K562 (cell line): ENCODE data around the gene NUP43. TPM values are rescaled to one million over a fixed set of nuclear protein-coding genes. Genes with fewer than 3 reads are reported as not detected.

Experiments used
- ATAC-seq: fragments of 200-7000 bp; cut with Tn5 transposase; 3 replicates; pipeline ENCODE4 v1.9.1; 2020; ENCODE audit warnings: moderate library complexity
- BruUV-seq: library from RNA; stranded (reverse); fragments of 400-500 nt; replicated peaks from 2 replicates; lab custom pipeline; 2021; lab: Mats Ljungman, UMichigan
- CTCF ChIA-PET: fragments of 300-600 bp; formaldehyde crosslinking; extraction: SDS; loops from one replicate; lab custom pipeline; 2021; ENCODE audit warnings: low intra/inter-chr PET ratio; lab: Yijun Ruan, JAX
- POLR2A ChIA-PET: fragments of 300-600, 350-650 bp; sonication (Branson Sonifier 250); formaldehyde crosslinking; extraction: SDS; loops from one replicate; lab custom pipeline; 2021; ENCODE audit warnings: antibody characterized with exemption, inconsistent platforms; lab: Yijun Ruan, JAX
- DNase-seq, 4 experiments: peaks; one replicate each; pipeline versions ENCODE4 v3.0.0 to v3.0.0-alpha.2; 2011 to 2018; ENCODE audit warnings: low spot score in 3 of 4, mixed read lengths in 3 of 4; ENCODE audit errors: extremely low read depth in 1 of 4
- FAIRE-seq: peaks from 2 replicates; lab custom pipeline; 2011; peaks lifted over from hg19 to GRCh38; lab: Jason Lieb, UNC
- H2AFZ ChIP-seq: 2 replicates; pipeline ENCODE4 v1.6.0; 2011; ENCODE audit warnings: low read depth, low read length, control low read depth, inconsistent platforms
- H3K27ac ChIP-seq: fragments of 200-600 bp; 3 replicates; pipeline ENCODE4 v1.8.0; 2011; ENCODE audit warnings: low read depth, mild to moderate bottlenecking, control low read depth, inconsistent platforms, low read length, moderate library complexity, mixed read lengths; ENCODE audit errors: extremely low read depth
- H3K27me3 ChIP-seq, 2 experiments: fragments of 300-600 bp in 1 of 2; 2 replicates in 1 of 2; 3 replicates in 1 of 2; pipeline versions ENCODE4 v1.6.0 to v1.8.0; 2011; ENCODE audit warnings: inconsistent platforms in 2 of 2, low read length in 2 of 2, mild to moderate bottlenecking in 1 of 2, mixed read lengths in 1 of 2, moderate library complexity in 1 of 2; ENCODE audit not compliant: control insufficient read depth in 2 of 2, insufficient read depth in 2 of 2
- H3K36me3 ChIP-seq: fragments of 300-600 bp; 3 replicates; pipeline ENCODE4 v1.8.0; 2011; ENCODE audit warnings: mild to moderate bottlenecking, low read length, inconsistent platforms; ENCODE audit not compliant: control insufficient read depth, insufficient read depth
- H3K4me1 ChIP-seq, 2 experiments: fragments of 200-600 bp in 1 of 2; replicated peaks in 1 of 2; 2 replicates in 1 of 2; 3 replicates in 1 of 2; pipeline versions ENCODE4 v1.5.1 to v1.8.0; 2011; ENCODE audit warnings: inconsistent platforms in 2 of 2, low read length in 2 of 2, mild to moderate bottlenecking in 1 of 2, mixed read lengths in 1 of 2, moderate library complexity in 1 of 2; ENCODE audit not compliant: control insufficient read depth in 2 of 2, insufficient read depth in 2 of 2
- H3K4me2 ChIP-seq: 2 replicates; pipeline ENCODE4 v1.6.1; 2011; ENCODE audit warnings: low read length, control low read depth, inconsistent platforms, mixed read lengths; ENCODE audit not compliant: insufficient read depth
- H3K4me3 ChIP-seq: fragments of 200-600 bp; sonication (generic), shearing (Covaris generic); 2 replicates; pipeline ENCODE4 v1.5.1; 2016; ENCODE audit warnings: control low read depth, inconsistent platforms
- H3K79me2 ChIP-seq: fragments of 200-600 bp; 3 replicates; pipeline ENCODE4 v1.8.0; 2011; ENCODE audit warnings: low read length, inconsistent platforms; ENCODE audit not compliant: control insufficient read depth, insufficient read depth
- H3K9ac ChIP-seq, 2 experiments: 2 replicates each; pipeline versions ENCODE4 v1.6.0 to v1.6.1; 2011; ENCODE audit warnings: low read depth in 2 of 2, low read length in 2 of 2, control low read depth in 1 of 2, inconsistent platforms in 1 of 2, mild to moderate bottlenecking in 1 of 2, mixed read lengths in 1 of 2; ENCODE audit not compliant: insufficient read depth in 1 of 2
- H3K9me1 ChIP-seq: one replicate; pipeline ENCODE4 v1.6.0; 2011; ENCODE audit warnings: inconsistent platforms, mild to moderate bottlenecking, low read length, moderate library complexity; ENCODE audit not compliant: control insufficient read depth, insufficient read depth
- H3K9me3 ChIP-seq: replicated peaks from 2 replicates; pipeline ENCODE4 v1.5.1; 2011; ENCODE audit warnings: low read depth, low read length, inconsistent platforms; ENCODE audit not compliant: control insufficient read depth, insufficient read depth
- H4K20me1 ChIP-seq: replicated peaks from 2 replicates; pipeline ENCODE4 v1.6.1; 2011; ENCODE audit warnings: low read length, inconsistent platforms, mixed read lengths; ENCODE audit not compliant: control insufficient read depth, insufficient read depth
- CBX3 ChIP-seq, 2 experiments: IDR thresholded peaks; 1 replicate in 1 of 2; 2 replicates in 1 of 2; pipeline ENCODE4 v1.6.1; 2012; ENCODE audit warnings: inconsistent platforms in 2 of 2, low read length in 2 of 2, borderline replicate concordance in 1 of 2, control low read depth in 1 of 2
- CEBPB ChIP-seq: fragments of 450-650 bp; IDR thresholded peaks from 2 replicates; pipeline ENCODE4 v1.6.1; 2016; ENCODE audit warnings: missing genetic modification characterization, missing compliant biosample characterization
- HNRNPUL1 ChIP-seq: fragments of 200-400 bp; formaldehyde crosslinking; IDR thresholded peaks from 2 replicates; pipeline ENCODE4 v1.6.1; 2017; ENCODE audit warnings: low read length
- KAT2B ChIP-seq: IDR thresholded peaks from one replicate; pipeline ENCODE4 v1.6.1; 2012; ENCODE audit warnings: low read depth, mild to moderate bottlenecking, control low read depth, inconsistent platforms, low read length, moderate library complexity
- KLF6 ChIP-seq: fragments of 250-450 bp; sonication (Bioruptor Pico); IDR thresholded peaks from 2 replicates; pipeline ENCODE4 v1.4.0; 2020; ENCODE audit warnings: mild to moderate bottlenecking, moderate library complexity, borderline replicate concordance
- SREBF2 ChIP-seq: sonication (generic); formaldehyde crosslinking; IDR thresholded peaks from 2 replicates; pipeline ENCODE4 v1.4.0; 2020; ENCODE audit warnings: mild to moderate bottlenecking, missing genetic modification reagents
- TSC22D4 ChIP-seq: fragments of 450-650 bp; IDR thresholded peaks from 2 replicates; pipeline ENCODE4 v1.6.1; 2016; ENCODE audit warnings: missing genetic modification characterization, missing biosample characterization, control low read depth
- ZNF668 ChIP-seq: fragments of 250-450 bp; sonication (Bioruptor Pico); IDR thresholded peaks from 2 replicates; pipeline ENCODE4 v1.8.0; 2022; ENCODE audit warnings: mild to moderate bottlenecking, inconsistent platforms
- ZNF79 ChIP-seq: fragments of 250-450 bp; sonication (Bioruptor Pico); IDR thresholded peaks from 2 replicates; pipeline ENCODE4 v1.4.0; 2020; ENCODE audit warnings: low read depth, mild to moderate bottlenecking, moderate library complexity
- WGBS: fragments of 100-300 bp; shearing (Covaris generic); methylation state at CpG from one replicate; pipeline ENCODE4 v1.1.6; 2016; ENCODE audit warnings: low coverage, mixed read lengths; ENCODE audit not compliant: insufficient coverage; ENCODE audit errors: missing lambda C conversion rate; 5-methylcytosine and 5-hydroxymethylcytosine counted together
- in situ Hi-C: fragments of 300-500 bp; cut with MboI; formaldehyde crosslinking; loops from 4 replicates; pipeline ENCODE4 v1.15.0; 2018; ENCODE audit warnings: inconsistent platforms, mixed read lengths
- intact Hi-C: fragments of 100-400 bp; cut with micrococcal nuclease; formaldehyde crosslinking; loops from 2 replicates; pipeline ENCODE4 v1.14.2; 2022
- polyA plus RNA-seq, 8 experiments: library from polyadenylated mRNA; depleted of rRNA in 4 of 8; stranded (reverse) in 5 of 8; unstranded in 3 of 8; fragments of >200 nt; fragmentation: Nextera tagmentation in 2 of 8; fragmentation: Illumina TruSeq in 1 of 8; extraction: Ambion mirVana in 2 of 8; extraction: Trizol in 1 of 8; gene quantifications; 2 replicates each; pipeline versions ENCODE4 v1.2.1 to v1.2.3, GENCODE V29; 2011 to 2014; ENCODE audit warnings: inconsistent platforms in 1 of 8, missing spikeins in 1 of 8
- total RNA-seq, 7 experiments: library from RNA; depleted of rRNA in 6 of 7; stranded (reverse); fragments of >200 nt in 6 of 7; fragmentation: Illumina TruSeq in 2 of 7; extraction: Trizol in 2 of 7; gene quantifications; 2 replicates each; pipeline versions ENCODE4 v1.2.1 to v1.2.3, GENCODE V29; 2011 to 2021; ENCODE audit warnings: low replicate concordance in 1 of 7
- TF ChIP-seq, protein P1 (sequence below): fragments of 450-650 bp; formaldehyde crosslinking; conservative IDR thresholded peaks from 2 replicates; pipeline ENCODE4 v1.4.0; 2022; ENCODE audit warnings: mild to moderate bottlenecking, missing genetic modification characterization
- TF ChIP-seq, protein P2 (sequence below), 2 experiments: fragments of 450-650 bp in 1 of 2; IDR thresholded peaks; 2 replicates each; pipeline ENCODE4 v1.6.1; 2011 to 2017; ENCODE audit warnings: low read depth in 2 of 2, antibody characterized with exemption in 1 of 2, borderline replicate concordance in 1 of 2, low read length in 1 of 2, mild to moderate bottlenecking in 1 of 2, mixed read lengths in 1 of 2; ENCODE audit not compliant: control insufficient read depth in 1 of 2
- TF ChIP-seq, protein P3 (sequence below): fragments of 250-450 bp; sonication (Bioruptor Pico); IDR thresholded peaks from 2 replicates; pipeline ENCODE4 v1.4.0; 2020

Gene NUP43
- total and polyA plus RNA-seq, 9 of the 15 experiments (the other 6 are each of a cell fraction or from before 2014, with no cell fraction given): 28.9 to 136 (median 67.4) TPM

DNA sequence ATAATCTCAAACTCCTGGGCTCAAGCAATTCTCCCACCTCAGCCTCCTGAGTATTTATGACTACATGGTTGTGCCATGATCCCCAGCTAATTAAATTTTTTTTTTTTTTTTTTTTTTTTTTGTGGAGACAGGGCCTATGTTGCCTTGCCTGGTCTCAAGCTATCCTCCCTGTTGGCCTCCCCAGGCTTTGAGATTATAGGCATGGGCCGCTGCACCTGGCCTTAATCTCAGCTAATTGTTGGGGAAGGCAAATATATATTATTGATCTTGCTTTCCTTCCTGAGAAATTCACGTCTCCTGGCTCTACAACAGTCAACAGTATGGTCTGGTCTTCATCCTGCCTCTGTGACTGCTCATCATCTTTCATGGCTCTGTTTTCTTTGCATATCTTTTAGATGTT lies 23.3 kb upstream of the NUP43 start (continued):
- TF ChIP-seq HNRNPUL1: no peak
- TF ChIP-seq, protein P1, sequence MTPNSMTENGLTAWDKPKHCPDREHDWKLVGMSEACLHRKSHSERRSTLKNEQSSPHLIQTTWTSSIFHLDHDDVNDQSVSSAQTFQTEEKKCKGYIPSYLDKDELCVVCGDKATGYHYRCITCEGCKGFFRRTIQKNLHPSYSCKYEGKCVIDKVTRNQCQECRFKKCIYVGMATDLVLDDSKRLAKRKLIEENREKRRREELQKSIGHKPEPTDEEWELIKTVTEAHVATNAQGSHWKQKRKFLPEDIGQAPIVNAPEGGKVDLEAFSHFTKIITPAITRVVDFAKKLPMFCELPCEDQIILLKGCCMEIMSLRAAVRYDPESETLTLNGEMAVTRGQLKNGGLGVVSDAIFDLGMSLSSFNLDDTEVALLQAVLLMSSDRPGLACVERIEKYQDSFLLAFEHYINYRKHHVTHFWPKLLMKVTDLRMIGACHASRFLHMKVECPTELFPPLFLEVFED (CRISPR knock-in tag): no peak
- no peak for TF ChIP-seq KAT2B
- TF ChIP-seq, protein P2, sequence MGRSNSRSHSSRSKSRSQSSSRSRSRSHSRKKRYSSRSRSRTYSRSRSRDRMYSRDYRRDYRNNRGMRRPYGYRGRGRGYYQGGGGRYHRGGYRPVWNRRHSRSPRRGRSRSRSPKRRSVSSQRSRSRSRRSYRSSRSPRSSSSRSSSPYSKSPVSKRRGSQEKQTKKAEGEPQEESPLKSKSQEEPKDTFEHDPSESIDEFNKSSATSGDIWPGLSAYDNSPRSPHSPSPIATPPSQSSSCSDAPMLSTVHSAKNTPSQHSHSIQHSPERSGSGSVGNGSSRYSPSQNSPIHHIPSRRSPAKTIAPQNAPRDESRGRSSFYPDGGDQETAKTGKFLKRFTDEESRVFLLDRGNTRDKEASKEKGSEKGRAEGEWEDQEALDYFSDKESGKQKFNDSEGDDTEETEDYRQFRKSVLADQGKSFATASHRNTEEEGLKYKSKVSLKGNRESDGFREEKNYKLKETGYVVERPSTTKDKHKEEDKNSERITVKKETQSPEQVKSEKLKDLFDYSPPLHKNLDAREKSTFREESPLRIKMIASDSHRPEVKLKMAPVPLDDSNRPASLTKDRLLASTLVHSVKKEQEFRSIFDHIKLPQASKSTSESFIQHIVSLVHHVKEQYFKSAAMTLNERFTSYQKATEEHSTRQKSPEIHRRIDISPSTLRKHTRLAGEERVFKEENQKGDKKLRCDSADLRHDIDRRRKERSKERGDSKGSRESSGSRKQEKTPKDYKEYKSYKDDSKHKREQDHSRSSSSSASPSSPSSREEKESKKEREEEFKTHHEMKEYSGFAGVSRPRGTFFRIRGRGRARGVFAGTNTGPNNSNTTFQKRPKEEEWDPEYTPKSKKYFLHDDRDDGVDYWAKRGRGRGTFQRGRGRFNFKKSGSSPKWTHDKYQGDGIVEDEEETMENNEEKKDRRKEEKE (IDR thresholded peaks at IDR 0.05; ENCODE audit: borderline replicate concordance in 1 of 2, control insufficient read depth in 1 of 2, low read depth in 2 of 2, low read length in 1 of 2): no peak

DNA sequence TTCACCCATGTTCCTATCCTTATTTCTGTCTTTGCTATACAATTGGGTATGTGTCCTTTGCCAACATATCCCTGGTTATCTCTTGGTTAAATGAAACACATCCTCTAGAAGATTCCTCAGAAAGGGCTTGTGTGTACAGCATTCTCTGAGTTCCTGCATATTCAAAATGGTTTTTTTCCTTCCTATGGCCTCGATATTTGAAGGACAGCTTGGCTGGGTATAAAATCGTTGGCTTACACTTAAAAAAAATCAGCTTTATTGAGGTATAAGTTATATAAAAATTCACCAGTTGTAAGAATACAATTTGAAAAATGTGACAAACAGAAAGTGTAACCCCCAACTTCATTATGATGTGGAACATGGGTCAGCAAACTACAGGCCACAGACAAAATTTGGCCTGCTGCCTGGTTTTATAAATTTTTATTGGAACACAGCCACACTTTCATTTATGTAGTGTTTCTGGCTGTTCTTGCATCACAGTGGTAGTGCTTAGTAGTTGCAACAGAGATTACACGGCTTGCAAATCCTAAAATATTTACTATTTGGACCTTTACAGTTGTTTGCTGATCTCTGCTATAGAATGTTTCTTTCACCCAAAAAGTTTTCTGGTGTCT lies 19.9 kb upstream of the NUP43 start:
- H3K4me3 ChIP-seq: no peak overlapping the region
- ChIA-PET POLR2A (interaction anchor here (1.0 kb wide), 1 partner anchor 15 kb away, joined by 3 read pairs; no protein-coding TSS in a partner anchor), CTCF (no interaction called here)
- no peak overlapping the region for H3K4me2 ChIP-seq
- no peak overlapping the region for H2AFZ ChIP-seq
- in situ Hi-C loops (no loop called here), intact Hi-C loops (no loop called here)
- H3K79me2 ChIP-seq: peaks cover 78% of the 10 kb centered on the region
- H3K36me3 ChIP-seq: peaks cover 64% of the 10 kb centered on the region
- H3K9ac ChIP-seq: no peak overlapping the region
- FAIRE-seq (no peak), DNase-seq (no peak), ATAC-seq (no peak)
- H3K9me3 ChIP-seq: peaks cover 13% of the 10 kb centered on the region
- BruUV-seq: TSS peak; percentile 23
- H3K4me1 ChIP-seq: peaks cover 4 to 7% of the 10 kb centered on the region in 2 experiments; a peak in 4 of 5 replicates
- no peaks in the 10 kb centered on the region for H3K9me1 ChIP-seq
- 93% methylated on average over 3 of the region's 3 CpGs for WGBS
- H4K20me1 ChIP-seq: no peaks in the 10 kb centered on the region; the same call in 1 of the 2 replicates
- peak overlapping the region; percentile 46; the same call in 2 of the 3 replicates for H3K27ac ChIP-seq
- no peaks in the 10 kb centered on the region for H3K27me3 ChIP-seq
- TF ChIP-seq ZNF79 (CRISPR knock-in tag) (no peak), TSC22D4 (tag) (no peak), ZNF668 (CRISPR knock-in tag) (no peak), CBX3 (IDR thresholded peaks at IDR 0.05; ENCODE audit: borderline replicate concordance in 1 of 2, low read length in 2 of 2) (peak in 1 of 2 experiments; percentile 97; a peak in 2 of 3 replicates), SREBF2 (CRISPR knock-in tag) (no peak), KLF6 (no peak), CEBPB (tag) (0 out of 2 replicates have a peak, but pooled peaks have one; percentile 15)
- TF ChIP-seq, protein P3, sequence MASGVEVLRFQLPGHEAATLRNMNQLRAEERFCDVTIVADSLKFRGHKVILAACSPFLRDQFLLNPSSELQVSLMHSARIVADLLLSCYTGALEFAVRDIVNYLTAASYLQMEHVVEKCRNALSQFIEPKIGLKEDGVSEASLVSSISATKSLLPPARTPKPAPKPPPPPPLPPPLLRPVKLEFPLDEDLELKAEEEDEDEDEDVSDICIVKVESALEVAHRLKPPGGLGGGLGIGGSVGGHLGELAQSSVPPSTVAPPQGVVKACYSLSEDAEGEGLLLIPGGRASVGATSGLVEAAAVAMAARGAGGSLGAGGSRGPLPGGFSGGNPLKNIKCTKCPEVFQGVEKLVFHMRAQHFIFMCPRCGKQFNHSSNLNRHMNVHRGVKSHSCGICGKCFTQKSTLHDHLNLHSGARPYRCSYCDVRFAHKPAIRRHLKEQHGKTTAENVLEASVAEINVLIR (CRISPR knock-in tag): no peak
